Nephron progenitor cell (in vitro differentiated cells): ENCODE data around the gene MRTFB.

Experiments used
- DNase-seq: peaks from one replicate; pipeline ENCODE4 v3.0.0; 2021
- H3K27ac Mint-ChIP-seq: 2 replicates; pipeline ENCODE4 v1.8.0; 2021; ENCODE audit warnings: mild to moderate bottlenecking, moderate library complexity, mixed read lengths
- H3K27me3 Mint-ChIP-seq: 2 replicates; pipeline ENCODE4 v1.8.0; 2021; ENCODE audit warnings: mild to moderate bottlenecking, low read depth, mixed read lengths; ENCODE audit not compliant: poor library complexity
- H3K36me3 Mint-ChIP-seq: 2 replicates; pipeline ENCODE4 v1.8.0; 2021; ENCODE audit warnings: low read depth, mixed read lengths
- H3K4me1 Mint-ChIP-seq: 2 replicates; pipeline ENCODE4 v1.8.0; 2021; ENCODE audit warnings: mixed read lengths
- H3K4me3 Mint-ChIP-seq: 2 replicates; pipeline ENCODE4 v1.8.0; 2021; ENCODE audit warnings: mild to moderate bottlenecking, moderate library complexity, mixed read lengths
- H3K9me3 Mint-ChIP-seq: 2 replicates; pipeline ENCODE4 v1.8.0; 2021; ENCODE audit warnings: mild to moderate bottlenecking, moderate library complexity, mixed read lengths
- CTCF ChIP-seq: fragments of 200-600 bp; sonication (generic); IDR thresholded peaks from 2 replicates; pipeline ENCODE4 v1.5.0; 2021; ENCODE audit warnings: antibody characterized with exemption

The MRTFB gene

GRCh38 chr16:14109077-14109775, 38.1 kb downstream of the MRTFB start:
- DNase-seq, result no peak
- Mint-ChIP-seq H3K9me3 (no peaks in the 10 kb centered on the region), H3K27ac (no peak overlapping the region), H3K27me3 (no peaks in the 10 kb centered on the region), H3K4me3 (no peak overlapping the region), H3K4me1 (peaks cover 27% of the 10 kb centered on the region), H3K36me3 (no peaks in the 10 kb centered on the region)
- TF ChIP-seq CTCF, result no peak

GRCh38 chr16:14109782-14110727, 38.9 kb downstream of the MRTFB start:
- TF ChIP-seq CTCF, result no peak
- Mint-ChIP-seq H3K36me3 (no peaks in the 10 kb centered on the region), H3K4me1 (peaks cover 27% of the 10 kb centered on the region), H3K4me3 (no peak overlapping the region), H3K27ac (peak overlapping the region; percentile 44), H3K9me3 (no peaks in the 10 kb centered on the region), H3K27me3 (no peaks in the 10 kb centered on the region)
- no peak for DNase-seq

- DNase-seq, result no peak
- TF ChIP-seq CTCF, result no peak
- H3K4me3 Mint-ChIP-seq, result peak overlapping the region; percentile 1
- no peaks in the 10 kb centered on the region for H3K9me3 Mint-ChIP-seq
- peak overlapping the region; percentile 44 for H3K27ac Mint-ChIP-seq
- H3K4me1 Mint-ChIP-seq, result peaks cover 28% of the 10 kb centered on the region
- no peaks in the 10 kb centered on the region for H3K36me3 Mint-ChIP-seq
- no peaks in the 10 kb centered on the region for H3K27me3 Mint-ChIP-seq
These were observed 39.7 kb downstream of the MRTFB start for GRCh38 chr16:14110728-14111251.

- H3K27me3 Mint-ChIP-seq, result no peaks in the 10 kb centered on the region
- peaks cover 34% of the 10 kb centered on the region for H3K4me1 Mint-ChIP-seq
- no peaks in the 10 kb centered on the region for H3K36me3 Mint-ChIP-seq
- H3K4me3 Mint-ChIP-seq, result no peak overlapping the region
- TF ChIP-seq CTCF, result no peak
- no peaks in the 10 kb centered on the region for H3K9me3 Mint-ChIP-seq
- H3K27ac Mint-ChIP-seq, result peak overlapping the region; percentile 87
- DNase-seq, result no peak
These were observed 40.8 kb downstream of the MRTFB start for GRCh38 chr16:14111713-14112538.

GRCh38 chr16:14112539-14112856, 41.4 kb downstream of the MRTFB start:
- H3K27me3 Mint-ChIP-seq, result no peaks in the 10 kb centered on the region
- H3K4me1 Mint-ChIP-seq, result peaks cover 34% of the 10 kb centered on the region
- TF ChIP-seq CTCF, result no peak
- peak overlapping the region; percentile 87 for H3K27ac Mint-ChIP-seq
- no peaks in the 10 kb centered on the region for H3K9me3 Mint-ChIP-seq
- DNase-seq, result no peak
- H3K36me3 Mint-ChIP-seq, result no peaks in the 10 kb centered on the region
- H3K4me3 Mint-ChIP-seq, result no peak overlapping the region
